DND-41 (cell line): ENCODE results near the gene NTF4.

Source experiments
- ATAC-seq: fragments of 200-7000 bp; cut with Tn5 transposase; 3 replicates; pipeline ENCODE4 v1.9.1; 2021; ENCODE audit warnings: low read depth; ENCODE audit not compliant: insufficient read depth
- DNase-seq: peaks from one replicate; pipeline ENCODE4 v3.0.0-alpha.2; 2020
- H2AFZ ChIP-seq: 2 replicates; pipeline ENCODE4 v1.6.0; 2012; ENCODE audit warnings: low read depth, low read length
- H3K27ac ChIP-seq: 2 replicates; pipeline ENCODE4 v1.5.1; 2012; ENCODE audit warnings: low read length, inconsistent platforms
- H3K27me3 ChIP-seq: fragments of 200-600 bp; sonication (generic); 2 replicates; pipeline ENCODE4 v1.6.0; 2012; ENCODE audit warnings: low read length, mild to moderate bottlenecking, inconsistent platforms; ENCODE audit not compliant: insufficient read depth, poor library complexity
- H3K36me3 ChIP-seq: 2 replicates; pipeline ENCODE4 v1.5.1; 2012; ENCODE audit warnings: low read length, inconsistent platforms; ENCODE audit not compliant: insufficient read depth
- H3K4me1 ChIP-seq: 2 replicates; pipeline ENCODE4 v1.5.1; 2012; ENCODE audit warnings: mild to moderate bottlenecking, low read length; ENCODE audit not compliant: insufficient read depth
- H3K4me2 ChIP-seq: 2 replicates; pipeline ENCODE4 v1.6.0; 2012; ENCODE audit warnings: mild to moderate bottlenecking, moderate library complexity, low read length, inconsistent platforms; ENCODE audit not compliant: insufficient read depth
- H3K4me3 ChIP-seq, 2 experiments: fragments of 200-600 bp in 1 of 2; shearing (Covaris generic) in 1 of 2; 2 replicates each; pipeline ENCODE4 v1.5.1; 2012 to 2016; ENCODE audit warnings: inconsistent platforms in 2 of 2, low read length in 2 of 2, mild to moderate bottlenecking in 2 of 2, low read depth in 1 of 2, moderate library complexity in 1 of 2
- H3K79me2 ChIP-seq: 2 replicates; pipeline ENCODE4 v1.6.0; 2012; ENCODE audit warnings: low read length, inconsistent platforms; ENCODE audit not compliant: insufficient read depth
- H3K9ac ChIP-seq: 2 replicates; pipeline ENCODE4 v1.6.0; 2012; ENCODE audit warnings: low read depth, mild to moderate bottlenecking, inconsistent platforms, low read length, moderate library complexity
- H3K9me3 ChIP-seq: 2 replicates; pipeline ENCODE4 v1.5.1; 2012; ENCODE audit warnings: low read length, moderate library complexity, mild to moderate bottlenecking, inconsistent platforms; ENCODE audit not compliant: insufficient read depth, severe bottlenecking
- H4K20me1 ChIP-seq: 2 replicates; pipeline ENCODE4 v1.6.0; 2012; ENCODE audit warnings: low read length; ENCODE audit not compliant: insufficient read depth
- CTCF ChIP-seq: IDR thresholded peaks from 2 replicates; pipeline ENCODE4 v1.5.1; 2012; ENCODE audit warnings: borderline replicate concordance, low read length, moderate library complexity, mild to moderate bottlenecking; ENCODE audit not compliant: poor library complexity, severe bottlenecking; ENCODE audit errors: extremely low read depth
- EZH2 ChIP-seq: IDR thresholded peaks from 3 replicates; pipeline ENCODE4 v1.6.1; 2012; ENCODE audit warnings: borderline replicate concordance, low read depth, mild to moderate bottlenecking, moderate library complexity, low read length, inconsistent platforms; ENCODE audit not compliant: severe bottlenecking

NTF4 gene

DNA sequence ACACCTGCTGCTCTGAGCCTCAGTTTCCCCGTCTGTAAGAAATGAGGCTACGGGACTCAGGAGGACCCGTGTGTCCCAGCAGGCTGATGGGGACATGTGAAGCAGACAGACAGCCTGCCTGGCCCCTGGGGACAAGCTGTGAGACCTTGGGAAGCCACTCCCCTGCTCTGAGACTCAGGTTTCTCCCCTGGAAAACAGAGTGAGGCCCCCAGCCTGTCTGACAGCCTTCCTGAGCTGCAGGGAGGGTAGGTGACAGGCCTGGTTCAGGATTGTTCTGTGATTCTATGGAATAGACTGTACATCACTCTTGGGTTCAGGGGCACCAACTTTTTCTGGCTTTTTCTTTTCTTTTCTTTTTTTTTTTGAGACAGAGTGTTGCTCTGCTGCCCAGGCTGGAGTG, 2.9 kb upstream of the NTF4 start:
- Histone ChIP-seq H3K4me1 (no peaks in the 10 kb centered on the region), H3K4me2 (no peak overlapping the region), H2AFZ (no peak overlapping the region), H3K27ac (no peak overlapping the region), H3K36me3 (no peaks in the 10 kb centered on the region), H3K27me3 (peaks cover 10% of the 10 kb centered on the region), H3K4me3 (no peak overlapping the region), H3K9ac (no peak overlapping the region), H4K20me1 (no peaks in the 10 kb centered on the region), H3K79me2 (no peaks in the 10 kb centered on the region), H3K9me3 (no peaks in the 10 kb centered on the region)
- ATAC-seq (no peak), DNase-seq (no peak)
- TF ChIP-seq EZH2 (no peak), CTCF (no peak)

DNA sequence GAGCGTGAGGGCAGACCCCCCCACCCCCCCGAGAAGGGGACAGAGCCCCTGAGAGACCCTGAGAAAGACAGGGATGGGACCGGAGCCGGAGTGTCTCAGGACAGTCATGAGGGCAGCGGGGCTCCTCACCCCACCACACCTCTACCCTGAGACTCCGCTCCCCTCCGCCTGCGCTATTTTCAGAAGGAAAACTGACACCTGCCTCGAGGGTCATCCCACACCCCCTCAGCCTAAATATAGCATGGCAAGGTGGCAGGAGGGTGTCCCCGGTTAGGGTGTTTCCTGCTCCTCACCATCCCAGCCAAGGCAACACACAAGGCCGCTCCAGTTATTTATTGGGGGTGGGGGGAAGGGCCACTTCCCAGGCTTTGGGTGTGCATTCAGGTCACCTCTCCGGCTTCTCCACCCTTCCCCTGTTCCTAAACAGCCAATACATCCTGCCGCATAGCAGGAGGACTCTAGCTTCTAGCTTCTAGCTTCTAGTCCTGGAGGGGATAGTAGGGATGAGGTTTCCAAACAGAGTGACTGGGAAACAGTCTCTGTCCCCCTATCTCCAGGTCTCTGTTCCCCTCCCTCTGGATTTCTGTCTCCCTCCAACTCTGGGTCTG, 1.4 kb upstream of the NTF4 start:
- peaks cover 10% of the 10 kb centered on the region for H3K27me3 ChIP-seq
- H4K20me1 ChIP-seq: no peaks in the 10 kb centered on the region
- no peaks in the 10 kb centered on the region for H3K4me1 ChIP-seq
- no peak overlapping the region for H2AFZ ChIP-seq
- H3K27ac ChIP-seq: no peak overlapping the region
- DNase-seq (no peak), ATAC-seq (no peak)
- no peak overlapping the region for H3K4me3 ChIP-seq
- no peak for TF ChIP-seq CTCF
- TF ChIP-seq EZH2: no peak
- no peaks in the 10 kb centered on the region for H3K9me3 ChIP-seq
- no peak overlapping the region for H3K4me2 ChIP-seq
- H3K9ac ChIP-seq: no peak overlapping the region
- H3K79me2 ChIP-seq: no peaks in the 10 kb centered on the region
- H3K36me3 ChIP-seq: no peaks in the 10 kb centered on the region

- Histone ChIP-seq H2AFZ (no peak overlapping the region), H3K4me2 (no peak overlapping the region), H3K9ac (no peak overlapping the region), H3K79me2 (no peaks in the 10 kb centered on the region), H4K20me1 (no peaks in the 10 kb centered on the region), H3K4me1 (no peaks in the 10 kb centered on the region), H3K9me3 (no peaks in the 10 kb centered on the region), H3K27ac (no peak overlapping the region), H3K36me3 (no peaks in the 10 kb centered on the region), H3K4me3 (no peak overlapping the region), H3K27me3 (peaks cover 10% of the 10 kb centered on the region)
- no peak for DNase-seq
- no peak for ATAC-seq
- TF ChIP-seq EZH2 (no peak), CTCF (no peak)
Observed at GRCh38 chr19:49064029-49064629, 489 bp downstream of the NTF4 start.
